Endothelial cell of umbilical vein (primary cell): ENCODE measurements around the gene OR5K2.

Source experiments
- EZH2 ChIP-seq: IDR thresholded peaks from 2 replicates; pipeline ENCODE4 v1.6.1; 2012; ENCODE audit warnings: borderline replicate concordance, low read depth, mild to moderate bottlenecking, moderate library complexity, low read length, inconsistent platforms; ENCODE audit not compliant: severe bottlenecking
- FOS ChIP-seq: IDR thresholded peaks from 2 replicates; pipeline ENCODE4 v1.6.1; 2011; ENCODE audit warnings: mild to moderate bottlenecking, low read length, moderate library complexity, borderline replicate concordance; ENCODE audit not compliant: insufficient read depth
- JUN ChIP-seq: IDR thresholded peaks from 2 replicates; pipeline ENCODE4 v1.6.1; 2011; ENCODE audit warnings: borderline replicate concordance, low read depth; ENCODE audit not compliant: insufficient read length, insufficient read depth
- MYC ChIP-seq: IDR thresholded peaks from one replicate; pipeline ENCODE4 v1.6.1; 2011; ENCODE audit warnings: mild to moderate bottlenecking, low read depth, low read length
- POLR2A ChIP-seq: IDR thresholded peaks from 2 replicates; pipeline ENCODE4 v1.6.1; 2012; ENCODE audit warnings: low read depth, mild to moderate bottlenecking, control low read depth, low read length
- POLR2AphosphoS5 ChIP-seq: IDR thresholded peaks from 2 replicates; pipeline ENCODE4 v1.6.1; 2012; ENCODE audit warnings: low read depth, mild to moderate bottlenecking, control low read depth, low read length, moderate library complexity; ENCODE audit not compliant: insufficient read depth
- TF ChIP-seq, protein P1 (sequence below), 2 donors: IDR thresholded peaks; 1 replicate in 1 of 2; 2 replicates in 1 of 2; pipeline ENCODE4 v1.5.1; 2011; ENCODE audit warnings: low read length in 2 of 2, mild to moderate bottlenecking in 2 of 2, moderate library complexity in 2 of 2, control low read depth in 1 of 2, inconsistent platforms in 1 of 2, low read depth in 1 of 2; ENCODE audit not compliant: insufficient read depth in 1 of 2; ENCODE audit errors: extremely low read depth in 1 of 2
- TF ChIP-seq, protein P2 (sequence below): IDR thresholded peaks from 2 replicates; pipeline ENCODE4 v1.6.1; 2011; ENCODE audit not compliant: insufficient read depth, insufficient read length

DNA sequence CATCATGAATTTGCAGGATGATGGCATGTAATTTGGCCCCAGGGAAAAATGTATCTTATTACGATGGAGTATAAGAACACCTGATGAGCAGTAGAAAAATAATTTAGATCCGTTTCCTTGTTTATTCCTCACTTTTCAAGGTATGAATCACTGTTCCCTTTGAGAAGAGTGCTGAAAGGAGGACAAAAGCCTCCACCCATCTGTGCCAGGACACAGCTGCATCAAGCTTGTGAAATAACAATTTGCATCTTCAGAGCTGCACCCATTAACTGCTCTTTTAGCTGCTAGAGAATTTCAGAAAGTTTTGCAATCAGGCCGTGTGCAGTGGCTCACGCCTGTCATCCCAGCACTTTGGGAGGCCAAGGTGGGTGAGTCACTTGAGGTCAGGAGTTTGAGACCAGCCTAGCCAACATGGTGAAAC is 15.6 kb downstream of the OR5K2 start:
- TF ChIP-seq, protein P1, sequence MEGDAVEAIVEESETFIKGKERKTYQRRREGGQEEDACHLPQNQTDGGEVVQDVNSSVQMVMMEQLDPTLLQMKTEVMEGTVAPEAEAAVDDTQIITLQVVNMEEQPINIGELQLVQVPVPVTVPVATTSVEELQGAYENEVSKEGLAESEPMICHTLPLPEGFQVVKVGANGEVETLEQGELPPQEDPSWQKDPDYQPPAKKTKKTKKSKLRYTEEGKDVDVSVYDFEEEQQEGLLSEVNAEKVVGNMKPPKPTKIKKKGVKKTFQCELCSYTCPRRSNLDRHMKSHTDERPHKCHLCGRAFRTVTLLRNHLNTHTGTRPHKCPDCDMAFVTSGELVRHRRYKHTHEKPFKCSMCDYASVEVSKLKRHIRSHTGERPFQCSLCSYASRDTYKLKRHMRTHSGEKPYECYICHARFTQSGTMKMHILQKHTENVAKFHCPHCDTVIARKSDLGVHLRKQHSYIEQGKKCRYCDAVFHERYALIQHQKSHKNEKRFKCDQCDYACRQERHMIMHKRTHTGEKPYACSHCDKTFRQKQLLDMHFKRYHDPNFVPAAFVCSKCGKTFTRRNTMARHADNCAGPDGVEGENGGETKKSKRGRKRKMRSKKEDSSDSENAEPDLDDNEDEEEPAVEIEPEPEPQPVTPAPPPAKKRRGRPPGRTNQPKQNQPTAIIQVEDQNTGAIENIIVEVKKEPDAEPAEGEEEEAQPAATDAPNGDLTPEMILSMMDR (IDR thresholded peaks at IDR 0.05; ENCODE audit: extremely low read depth in 1 of 2, insufficient read depth in 1 of 2, low read depth in 1 of 2, low read length in 2 of 2), result no peak
- TF ChIP-seq EZH2 (no peak), POLR2AphosphoS5 (no peak), JUN (no peak), POLR2A (no peak), MYC (no peak), FOS (no peak)
- TF ChIP-seq, protein P2, sequence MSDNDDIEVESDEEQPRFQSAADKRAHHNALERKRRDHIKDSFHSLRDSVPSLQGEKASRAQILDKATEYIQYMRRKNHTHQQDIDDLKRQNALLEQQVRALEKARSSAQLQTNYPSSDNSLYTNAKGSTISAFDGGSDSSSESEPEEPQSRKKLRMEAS, result no peak
